ENCODE results near the gene DBT.

Gene DBT

GRCh38 chr1:100290291-100290690 is 40.7 kb upstream of the DBT start:
- ChIA-PET POLR2A (no interaction called here), CTCF (interaction anchor here (0.6 to 1.3 kb wide), 4 partner anchors 68 to 583 kb away, joined by 3 to 6 read pairs (median 4); no protein-coding TSS in a partner anchor)
- Histone ChIP-seq H3K27ac (ENCODE audit: extremely low read depth, low read depth, low read length) (no peak overlapping the region), H3K9me3 (ENCODE audit: control insufficient read depth, insufficient read depth, low read depth, low read length) (no peaks in the 10 kb centered on the region), H3K4me3 (ENCODE audit: low read depth, low read length) (no peak overlapping the region), H3K4me1 (ENCODE audit: control insufficient read depth, insufficient read depth, low read length) (no peaks in the 10 kb centered on the region), H3K36me3 (ENCODE audit: control insufficient read depth in 2 of 2, insufficient read depth in 1 of 2, low read length in 2 of 2) (peaks cover 62 to 82% of the 10 kb centered on the region in 2 experiments)
- no peak for TF ChIP-seq ZNF26 (tag by site-specific recombination; IDR thresholded peaks at IDR 0.05)
- TF ChIP-seq ZNF350 (tag by site-specific recombination; IDR thresholded peaks at IDR 0.05) = no peak
- TF ChIP-seq YY1 (tag by site-specific recombination; IDR thresholded peaks at IDR 0.05) = no peak
- no peak for TF ChIP-seq KLF10 (tag by site-specific recombination; IDR thresholded peaks at IDR 0.05)
- TF ChIP-seq ZNF658 (tag by site-specific recombination; IDR thresholded peaks at IDR 0.05) = no peak
- no peak for TF ChIP-seq ZBTB6 (tag by site-specific recombination; IDR thresholded peaks at IDR 0.05)
- TF ChIP-seq INSM2 (tag by site-specific recombination; IDR thresholded peaks at IDR 0.05) = no peak
- TF ChIP-seq ZNF266 (tag by site-specific recombination; IDR thresholded peaks at IDR 0.05; ENCODE audit: low read depth) = no peak
- TF ChIP-seq ZNF830 (tag by site-specific recombination; IDR thresholded peaks at IDR 0.05; ENCODE audit: low read depth) = no peak
- no peak for TF ChIP-seq GLI2 (tag by site-specific recombination; IDR thresholded peaks at IDR 0.05; ENCODE audit: borderline replicate concordance, low read depth)
- no peak for TF ChIP-seq ZNF768 (tag by site-specific recombination; IDR thresholded peaks at IDR 0.05)
- TF ChIP-seq ZBTB1 (tag by site-specific recombination; IDR thresholded peaks at IDR 0.05) = no peak
- no peak for TF ChIP-seq GLI4 (tag by site-specific recombination; IDR thresholded peaks at IDR 0.05)
- TF ChIP-seq ZNF292 (tag by site-specific recombination; IDR thresholded peaks at IDR 0.05; ENCODE audit: borderline replicate concordance, low read depth) = no peak
- no peak for TF ChIP-seq ZNF549 (tag by site-specific recombination; IDR thresholded peaks at IDR 0.05)
- no peak for TF ChIP-seq ZNF76 (tag by site-specific recombination; IDR thresholded peaks at IDR 0.05; ENCODE audit: borderline replicate concordance, low read depth)
- no peak for TF ChIP-seq ZBTB8A (tag by site-specific recombination; IDR thresholded peaks at IDR 0.05)
- no peak for TF ChIP-seq ZBTB17 (tag by site-specific recombination; IDR thresholded peaks at IDR 0.05)
- no peak for TF ChIP-seq ZNF398 (tag by site-specific recombination; IDR thresholded peaks at IDR 0.05)

- ChIA-PET CTCF (interaction anchor here (0.8 kb wide), 1 partner anchor 67 kb away, joined by 3 read pairs; no protein-coding TSS in a partner anchor), POLR2A (interaction anchor here (1.7 kb wide), 1 partner anchor 21 kb away, joined by 7 read pairs; the partner anchor contains the start of gene RTCA)
- TF ChIP-seq INSM2 (tag by site-specific recombination; IDR thresholded peaks at IDR 0.05) (no peak), ZNF555 (tag by site-specific recombination; conservative IDR thresholded peaks at IDR 0.05) (no peak), ZNF280C (tag by site-specific recombination; IDR thresholded peaks at IDR 0.05) (no peak), ZNF544 (tag by site-specific recombination; IDR thresholded peaks at IDR 0.05) (no peak)
Measured at GRCh38 chr1:100287162-100287561, 37.5 kb upstream of the DBT start.

More at GRCh38 chr1:100287162-100287561, 37.5 kb upstream of the DBT start:
- Histone ChIP-seq H3K36me3 (ENCODE audit: control insufficient read depth in 2 of 2, insufficient read depth in 1 of 2, low read length in 2 of 2) (peaks cover 81 to 86% of the 10 kb centered on the region in 2 experiments), H3K4me3 (ENCODE audit: low read depth, low read length) (no peak overlapping the region), H3K27ac (ENCODE audit: extremely low read depth, low read depth, low read length) (no peak overlapping the region), H3K9me3 (ENCODE audit: control insufficient read depth, insufficient read depth, low read depth, low read length) (no peaks in the 10 kb centered on the region), H3K4me1 (ENCODE audit: control insufficient read depth, insufficient read depth, low read length) (no peaks in the 10 kb centered on the region)
